A549 (cell line): ENCODE measurements around the gene KAT6B.

Experiments
- CHD2 ChIP-seq: fragments of 150-350 bp; IDR thresholded peaks from 2 replicates; pipeline ENCODE4 v1.6.1; 2014; ENCODE audit warnings: low read length; ENCODE audit not compliant: partially characterized antibody
- EHMT2 ChIP-seq: fragments of 200-600 bp; sonication (generic); IDR thresholded peaks from 2 replicates; pipeline ENCODE4 v1.6.1; 2016; ENCODE audit warnings: antibody characterized with exemption, low read depth, mild to moderate bottlenecking, moderate library complexity
- EP300 ChIP-seq, 2 experiments: fragments of >200 bp; sonication (Bioruptor Twin); formaldehyde crosslinking; IDR thresholded peaks; 2 replicates in 1 of 2; 3 replicates in 1 of 2; pipeline ENCODE4 v1.6.1; 2016 to 2017
- MAZ ChIP-seq: fragments of 150-350 bp; IDR thresholded peaks from 2 replicates; pipeline ENCODE4 v1.6.1; 2014; ENCODE audit warnings: antibody characterized with exemption, low read depth, low read length, borderline replicate concordance
- MYC ChIP-seq: IDR thresholded peaks from 2 replicates; pipeline ENCODE4 v1.6.1; 2012; ENCODE audit warnings: mild to moderate bottlenecking, inconsistent platforms, low read length, improper control_type of control experiment, borderline replicate concordance
- POLR2A ChIP-seq: IDR thresholded peaks from 2 replicates; pipeline ENCODE4 v1.6.1; 2012; ENCODE audit warnings: mild to moderate bottlenecking, low read length
- RNF2 ChIP-seq: fragments of 200-600 bp; sonication (generic); IDR thresholded peaks from 2 replicates; pipeline ENCODE4 v1.6.1; 2016; ENCODE audit warnings: low read depth, mild to moderate bottlenecking, antibody characterized with exemption, moderate library complexity, borderline replicate concordance
- ZC3H11A ChIP-seq: fragments of 450-650 bp; IDR thresholded peaks from 2 replicates; pipeline ENCODE4 v1.6.1; 2014; ENCODE audit warnings: antibody characterized with exemption, mild to moderate bottlenecking
- TF ChIP-seq, protein P1 (sequence below): fragments of >200 bp; sonication (Bioruptor Twin); formaldehyde crosslinking; IDR thresholded peaks from 3 replicates; pipeline ENCODE4 v1.5.1; 2016
- TF ChIP-seq, protein P2 (sequence below): fragments of 200-600 bp; sonication (generic); IDR thresholded peaks from 2 replicates; pipeline ENCODE4 v1.6.1; 2016; ENCODE audit warnings: antibody characterized with exemption, mild to moderate bottlenecking, moderate library complexity

DNA sequence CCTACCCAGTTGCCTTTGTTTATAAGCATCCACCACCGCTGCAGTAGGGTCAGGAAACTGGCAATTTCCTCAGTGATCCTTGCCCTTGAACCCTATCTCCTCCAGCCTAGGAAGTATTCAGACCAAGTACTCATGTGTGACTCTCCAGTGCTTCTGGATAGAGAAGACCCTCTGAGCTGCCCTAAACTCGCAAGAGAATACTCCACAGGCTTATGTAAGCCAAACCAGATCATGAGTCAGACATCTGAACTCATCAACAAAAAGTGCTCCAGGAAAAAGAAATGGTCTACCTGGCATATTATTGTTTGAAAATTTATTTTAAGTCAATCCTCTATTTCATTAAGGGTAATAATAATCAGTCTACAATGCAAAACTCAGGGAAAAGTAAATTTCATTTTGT is 101.3 kb downstream of the KAT6B start:
- TF ChIP-seq, protein P1, sequence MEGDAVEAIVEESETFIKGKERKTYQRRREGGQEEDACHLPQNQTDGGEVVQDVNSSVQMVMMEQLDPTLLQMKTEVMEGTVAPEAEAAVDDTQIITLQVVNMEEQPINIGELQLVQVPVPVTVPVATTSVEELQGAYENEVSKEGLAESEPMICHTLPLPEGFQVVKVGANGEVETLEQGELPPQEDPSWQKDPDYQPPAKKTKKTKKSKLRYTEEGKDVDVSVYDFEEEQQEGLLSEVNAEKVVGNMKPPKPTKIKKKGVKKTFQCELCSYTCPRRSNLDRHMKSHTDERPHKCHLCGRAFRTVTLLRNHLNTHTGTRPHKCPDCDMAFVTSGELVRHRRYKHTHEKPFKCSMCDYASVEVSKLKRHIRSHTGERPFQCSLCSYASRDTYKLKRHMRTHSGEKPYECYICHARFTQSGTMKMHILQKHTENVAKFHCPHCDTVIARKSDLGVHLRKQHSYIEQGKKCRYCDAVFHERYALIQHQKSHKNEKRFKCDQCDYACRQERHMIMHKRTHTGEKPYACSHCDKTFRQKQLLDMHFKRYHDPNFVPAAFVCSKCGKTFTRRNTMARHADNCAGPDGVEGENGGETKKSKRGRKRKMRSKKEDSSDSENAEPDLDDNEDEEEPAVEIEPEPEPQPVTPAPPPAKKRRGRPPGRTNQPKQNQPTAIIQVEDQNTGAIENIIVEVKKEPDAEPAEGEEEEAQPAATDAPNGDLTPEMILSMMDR, result no peak
- TF ChIP-seq POLR2A, result no peak
- TF ChIP-seq RNF2, result no peak
- no peak for TF ChIP-seq CHD2
- TF ChIP-seq EHMT2, result no peak
- no peak for TF ChIP-seq MYC
- no peak for TF ChIP-seq MAZ
- no peak for TF ChIP-seq ZC3H11A
- TF ChIP-seq, protein P2, sequence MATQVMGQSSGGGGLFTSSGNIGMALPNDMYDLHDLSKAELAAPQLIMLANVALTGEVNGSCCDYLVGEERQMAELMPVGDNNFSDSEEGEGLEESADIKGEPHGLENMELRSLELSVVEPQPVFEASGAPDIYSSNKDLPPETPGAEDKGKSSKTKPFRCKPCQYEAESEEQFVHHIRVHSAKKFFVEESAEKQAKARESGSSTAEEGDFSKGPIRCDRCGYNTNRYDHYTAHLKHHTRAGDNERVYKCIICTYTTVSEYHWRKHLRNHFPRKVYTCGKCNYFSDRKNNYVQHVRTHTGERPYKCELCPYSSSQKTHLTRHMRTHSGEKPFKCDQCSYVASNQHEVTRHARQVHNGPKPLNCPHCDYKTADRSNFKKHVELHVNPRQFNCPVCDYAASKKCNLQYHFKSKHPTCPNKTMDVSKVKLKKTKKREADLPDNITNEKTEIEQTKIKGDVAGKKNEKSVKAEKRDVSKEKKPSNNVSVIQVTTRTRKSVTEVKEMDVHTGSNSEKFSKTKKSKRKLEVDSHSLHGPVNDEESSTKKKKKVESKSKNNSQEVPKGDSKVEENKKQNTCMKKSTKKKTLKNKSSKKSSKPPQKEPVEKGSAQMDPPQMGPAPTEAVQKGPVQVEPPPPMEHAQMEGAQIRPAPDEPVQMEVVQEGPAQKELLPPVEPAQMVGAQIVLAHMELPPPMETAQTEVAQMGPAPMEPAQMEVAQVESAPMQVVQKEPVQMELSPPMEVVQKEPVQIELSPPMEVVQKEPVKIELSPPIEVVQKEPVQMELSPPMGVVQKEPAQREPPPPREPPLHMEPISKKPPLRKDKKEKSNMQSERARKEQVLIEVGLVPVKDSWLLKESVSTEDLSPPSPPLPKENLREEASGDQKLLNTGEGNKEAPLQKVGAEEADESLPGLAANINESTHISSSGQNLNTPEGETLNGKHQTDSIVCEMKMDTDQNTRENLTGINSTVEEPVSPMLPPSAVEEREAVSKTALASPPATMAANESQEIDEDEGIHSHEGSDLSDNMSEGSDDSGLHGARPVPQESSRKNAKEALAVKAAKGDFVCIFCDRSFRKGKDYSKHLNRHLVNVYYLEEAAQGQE, result no peak
- no peak for TF ChIP-seq EP300 (IDR thresholded peaks at IDR 0.05)
